NCI-H187 treated with DMSO at 0.1 percent for 48 hours (cell line): ENCODE data around the gene USO1.
"Not testable (repeated sequence)": the region's sequence is repeated elsewhere in the genome, so short reads cannot be mapped to it uniquely, and the experiment has no call there.

Experiments used
- DNase-seq: peaks from one replicate; lab custom pipeline; 2025; lab: John Stamatoyannopoulos, UW

The USO1 gene

GRCh38 chr4:75714704-75715103, 9.7 kb upstream of the USO1 start:
- DNase-seq, result no peak

- no peak for DNase-seq
Measured at GRCh38 chr4:75715105-75715799, 9.1 kb upstream of the USO1 start.

GRCh38 chr4:75716054-75716453, 8.3 kb upstream of the USO1 start:
- not testable (repeated sequence) for DNase-seq

- no peak for DNase-seq
Measured at GRCh38 chr4:75717408-75717807, 7.0 kb upstream of the USO1 start.

GRCh38 chr4:75718529-75718928, 5.8 kb upstream of the USO1 start:
- no peak for DNase-seq

GRCh38 chr4:75722417-75722816, 2.0 kb upstream of the USO1 start:
- no peak for DNase-seq

- DNase-seq, result no peak
Measured at GRCh38 chr4:75723163-75724065, 963 bp upstream of the USO1 start.

GRCh38 chr4:75724867-75725724, 719 bp downstream of the USO1 start:
- no peak for DNase-seq

- DNase-seq, result not testable (repeated sequence)
Measured at GRCh38 chr4:75725942-75726538, 1.7 kb downstream of the USO1 start.

GRCh38 chr4:75726577-75726976, 2.2 kb downstream of the USO1 start:
- DNase-seq, result no peak

- DNase-seq, result no peak
Measured at GRCh38 chr4:75727073-75727472, 2.7 kb downstream of the USO1 start.

- DNase-seq, result no peak
Measured at GRCh38 chr4:75729836-75730235, 5.5 kb downstream of the USO1 start.

GRCh38 chr4:75733369-75733768, 9.0 kb downstream of the USO1 start:
- no peak for DNase-seq

- DNase-seq, result no peak
Measured at GRCh38 chr4:75735525-75735924, 11.1 kb downstream of the USO1 start.

GRCh38 chr4:75736862-75737261, 12.5 kb downstream of the USO1 start:
- no peak for DNase-seq

GRCh38 chr4:75737398-75737797, 13.0 kb downstream of the USO1 start:
- DNase-seq, result no peak

- no peak for DNase-seq
Measured at GRCh38 chr4:75741027-75741426, 16.6 kb downstream of the USO1 start.

GRCh38 chr4:75742451-75742850, 18.1 kb downstream of the USO1 start:
- no peak for DNase-seq

- DNase-seq, result no peak
Measured at GRCh38 chr4:75745161-75745560, 20.8 kb downstream of the USO1 start.

GRCh38 chr4:75745721-75746199, 21.4 kb downstream of the USO1 start:
- DNase-seq, result no peak

GRCh38 chr4:75752637-75753036, 28.3 kb downstream of the USO1 start:
- no peak for DNase-seq

- no peak for DNase-seq
Measured at GRCh38 chr4:75769036-75769435, 44.7 kb downstream of the USO1 start.
